ENCODE measurements around the gene HMG20B.

- TF ChIP-seq CTCF (IDR thresholded peaks at IDR 0.05; ENCODE audit: low read depth, low read length) = no peak
- TF ChIP-seq EZH2phosphoT487 (IDR thresholded peaks at IDR 0.05; ENCODE audit: low read depth) = no peak
Measured at GRCh38 chr19:3539756-3540118, 33.0 kb upstream of the HMG20B start.
